Body of pancreas (tissue), 4 donors: ENCODE results near the gene SEL1L.

Source experiments
- POLR2A ChIP-seq, 3 donors: fragments of 450-650 bp; IDR thresholded peaks; one replicate each; pipeline ENCODE4 v1.6.1; 2016; ENCODE audit warnings: antibody characterized with exemption in 3 of 3, mild to moderate bottlenecking in 2 of 3
- TF ChIP-seq, protein P1 (sequence below), 7 experiments: fragments of 450-650 bp in 4 of 7; fragments of 200-600 bp in 3 of 7; sonication (generic) in 3 of 7; IDR thresholded peaks; one replicate each; pipeline ENCODE4 v1.5.1; 2016 to 2019; ENCODE audit warnings: antibody characterized with exemption in 7 of 7

DNA sequence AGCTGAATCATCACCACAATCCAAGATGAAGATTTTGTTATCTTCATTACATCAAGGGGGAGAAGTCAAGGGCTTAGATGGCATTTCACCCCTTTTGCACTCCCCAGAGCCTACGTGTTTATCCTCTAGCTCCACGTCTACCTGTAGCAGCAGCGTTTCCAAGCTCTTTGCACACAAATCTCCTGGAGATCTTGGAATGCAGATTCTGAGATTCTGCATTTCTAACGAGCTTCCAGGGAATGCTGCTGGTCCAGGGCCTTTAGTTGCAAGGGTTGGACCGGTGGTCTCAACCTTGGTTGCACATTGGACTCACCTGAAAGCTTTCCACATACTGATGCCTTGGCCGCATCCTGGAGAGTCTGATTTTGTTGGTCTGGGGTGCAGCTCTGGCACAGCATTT is 84.1 kb downstream of the SEL1L start:
- TF ChIP-seq, protein P1, sequence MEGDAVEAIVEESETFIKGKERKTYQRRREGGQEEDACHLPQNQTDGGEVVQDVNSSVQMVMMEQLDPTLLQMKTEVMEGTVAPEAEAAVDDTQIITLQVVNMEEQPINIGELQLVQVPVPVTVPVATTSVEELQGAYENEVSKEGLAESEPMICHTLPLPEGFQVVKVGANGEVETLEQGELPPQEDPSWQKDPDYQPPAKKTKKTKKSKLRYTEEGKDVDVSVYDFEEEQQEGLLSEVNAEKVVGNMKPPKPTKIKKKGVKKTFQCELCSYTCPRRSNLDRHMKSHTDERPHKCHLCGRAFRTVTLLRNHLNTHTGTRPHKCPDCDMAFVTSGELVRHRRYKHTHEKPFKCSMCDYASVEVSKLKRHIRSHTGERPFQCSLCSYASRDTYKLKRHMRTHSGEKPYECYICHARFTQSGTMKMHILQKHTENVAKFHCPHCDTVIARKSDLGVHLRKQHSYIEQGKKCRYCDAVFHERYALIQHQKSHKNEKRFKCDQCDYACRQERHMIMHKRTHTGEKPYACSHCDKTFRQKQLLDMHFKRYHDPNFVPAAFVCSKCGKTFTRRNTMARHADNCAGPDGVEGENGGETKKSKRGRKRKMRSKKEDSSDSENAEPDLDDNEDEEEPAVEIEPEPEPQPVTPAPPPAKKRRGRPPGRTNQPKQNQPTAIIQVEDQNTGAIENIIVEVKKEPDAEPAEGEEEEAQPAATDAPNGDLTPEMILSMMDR (IDR thresholded peaks at IDR 0.05) = no peak
- no peak for TF ChIP-seq POLR2A (IDR thresholded peaks at IDR 0.05)
